ENCODE measurements around the gene TMEM74B.

Gene TMEM74B

DNA sequence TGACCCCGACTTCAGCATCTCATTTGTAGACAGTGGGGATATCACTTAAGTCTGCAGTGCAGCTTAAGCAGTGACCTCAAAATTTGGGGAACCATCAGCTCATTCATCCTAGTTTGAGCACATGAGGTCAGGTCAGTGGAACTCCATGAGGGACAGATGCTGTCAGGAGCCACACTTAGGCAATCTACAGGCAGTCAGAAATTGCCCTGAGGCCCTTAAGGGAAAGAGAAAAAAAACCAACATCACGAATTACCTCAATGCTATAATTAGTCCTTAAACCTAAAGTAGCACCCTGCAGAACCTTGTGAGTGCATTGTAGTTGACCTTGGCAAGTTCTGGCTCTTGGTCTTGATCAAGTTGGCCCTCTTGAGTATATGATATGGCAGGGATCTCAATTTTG lies 21.1 kb downstream of the TMEM74B start:
- H3K4me3 ChIP-seq (ENCODE audit: low read length, poor library complexity, severe bottlenecking), result no peak overlapping the region
- H3K4me2 ChIP-seq (ENCODE audit: low read depth, low read length, poor library complexity, severe bottlenecking), result no peak overlapping the region
- no peak overlapping the region for H3K9ac ChIP-seq (ENCODE audit: low read depth, low read length, poor library complexity, severe bottlenecking)
- H3K27me3 ChIP-seq (ENCODE audit: insufficient read depth, low read length, poor library complexity, severe bottlenecking), result no peaks in the 10 kb centered on the region
- H2AFZ ChIP-seq (ENCODE audit: low read length), result no peak overlapping the region
- H3F3A ChIP-seq (ENCODE audit: low read depth), result no peaks in the 10 kb centered on the region
- no peaks in the 10 kb centered on the region for H4K20me1 ChIP-seq (ENCODE audit: insufficient read depth, low read length, poor library complexity, severe bottlenecking)
- H3K79me2 ChIP-seq (ENCODE audit: insufficient read depth, low read length), result no peaks in the 10 kb centered on the region
- no peaks in the 10 kb centered on the region for H3K9me3 ChIP-seq (ENCODE audit: insufficient read depth, low read depth, low read length)
- H3K4me1 ChIP-seq (ENCODE audit: insufficient read depth, low read length, poor library complexity, severe bottlenecking), result peaks cover 4% of the 10 kb centered on the region
- H3K9me2 ChIP-seq (replicated peaks; ENCODE audit: low read depth, low read length), result no peaks in the 10 kb centered on the region
- no peak for TF ChIP-seq EZH2phosphoT487 (IDR thresholded peaks at IDR 0.05; ENCODE audit: borderline replicate concordance)
- H3K36me3 ChIP-seq (ENCODE audit: insufficient read depth, low read length), result peaks cover 79% of the 10 kb centered on the region; the same call in 1 of the 2 replicates

DNA sequence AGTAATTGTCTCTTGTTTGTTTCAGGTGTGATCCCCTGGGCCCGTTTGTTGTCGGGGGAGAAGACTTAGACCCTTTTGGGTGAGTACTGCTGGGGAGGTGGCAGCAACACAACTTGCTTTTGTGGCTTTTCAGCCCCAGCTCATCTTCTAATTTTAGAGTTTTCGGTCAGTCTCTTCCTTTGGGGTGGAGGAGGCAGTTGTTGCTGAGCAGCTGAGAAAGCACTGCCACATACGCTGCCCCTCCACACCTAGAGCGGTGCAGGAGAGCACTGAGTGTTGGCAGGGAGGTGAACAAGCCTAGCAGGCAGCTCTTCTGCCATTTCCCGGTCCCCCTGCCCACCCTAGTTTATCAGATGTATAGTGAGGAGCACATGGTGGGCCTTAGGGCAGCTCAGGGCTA lies 21.7 kb downstream of the TMEM74B start:
- no peaks in the 10 kb centered on the region for H4K20me1 ChIP-seq (ENCODE audit: insufficient read depth, low read length, poor library complexity, severe bottlenecking)
- no peaks in the 10 kb centered on the region for H3F3A ChIP-seq (ENCODE audit: low read depth)
- no peaks in the 10 kb centered on the region for H3K79me2 ChIP-seq (ENCODE audit: insufficient read depth, low read length)
- no peak overlapping the region for H3K9ac ChIP-seq (ENCODE audit: low read depth, low read length, poor library complexity, severe bottlenecking)
- peaks cover 74% of the 10 kb centered on the region; the same call in 1 of the 2 replicates for H3K36me3 ChIP-seq (ENCODE audit: insufficient read depth, low read length)
- peaks cover 4% of the 10 kb centered on the region for H3K4me1 ChIP-seq (ENCODE audit: insufficient read depth, low read length, poor library complexity, severe bottlenecking)
- no peaks in the 10 kb centered on the region for H3K9me3 ChIP-seq (ENCODE audit: insufficient read depth, low read depth, low read length)
- H2AFZ ChIP-seq (ENCODE audit: low read length), result no peak overlapping the region
- TF ChIP-seq, protein P1, sequence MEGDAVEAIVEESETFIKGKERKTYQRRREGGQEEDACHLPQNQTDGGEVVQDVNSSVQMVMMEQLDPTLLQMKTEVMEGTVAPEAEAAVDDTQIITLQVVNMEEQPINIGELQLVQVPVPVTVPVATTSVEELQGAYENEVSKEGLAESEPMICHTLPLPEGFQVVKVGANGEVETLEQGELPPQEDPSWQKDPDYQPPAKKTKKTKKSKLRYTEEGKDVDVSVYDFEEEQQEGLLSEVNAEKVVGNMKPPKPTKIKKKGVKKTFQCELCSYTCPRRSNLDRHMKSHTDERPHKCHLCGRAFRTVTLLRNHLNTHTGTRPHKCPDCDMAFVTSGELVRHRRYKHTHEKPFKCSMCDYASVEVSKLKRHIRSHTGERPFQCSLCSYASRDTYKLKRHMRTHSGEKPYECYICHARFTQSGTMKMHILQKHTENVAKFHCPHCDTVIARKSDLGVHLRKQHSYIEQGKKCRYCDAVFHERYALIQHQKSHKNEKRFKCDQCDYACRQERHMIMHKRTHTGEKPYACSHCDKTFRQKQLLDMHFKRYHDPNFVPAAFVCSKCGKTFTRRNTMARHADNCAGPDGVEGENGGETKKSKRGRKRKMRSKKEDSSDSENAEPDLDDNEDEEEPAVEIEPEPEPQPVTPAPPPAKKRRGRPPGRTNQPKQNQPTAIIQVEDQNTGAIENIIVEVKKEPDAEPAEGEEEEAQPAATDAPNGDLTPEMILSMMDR (conservative IDR thresholded peaks at IDR 0.05; ENCODE audit: low read length), result no peak
- no peak for TF ChIP-seq EZH2phosphoT487 (IDR thresholded peaks at IDR 0.05; ENCODE audit: borderline replicate concordance)
- no peaks in the 10 kb centered on the region for H3K9me2 ChIP-seq (replicated peaks; ENCODE audit: low read depth, low read length)
- no peak overlapping the region for H3K4me2 ChIP-seq (ENCODE audit: low read depth, low read length, poor library complexity, severe bottlenecking)
- H3K27me3 ChIP-seq (ENCODE audit: insufficient read depth, low read length, poor library complexity, severe bottlenecking), result no peaks in the 10 kb centered on the region
- H3K4me3 ChIP-seq (ENCODE audit: low read length, poor library complexity, severe bottlenecking), result no peak overlapping the region

DNA sequence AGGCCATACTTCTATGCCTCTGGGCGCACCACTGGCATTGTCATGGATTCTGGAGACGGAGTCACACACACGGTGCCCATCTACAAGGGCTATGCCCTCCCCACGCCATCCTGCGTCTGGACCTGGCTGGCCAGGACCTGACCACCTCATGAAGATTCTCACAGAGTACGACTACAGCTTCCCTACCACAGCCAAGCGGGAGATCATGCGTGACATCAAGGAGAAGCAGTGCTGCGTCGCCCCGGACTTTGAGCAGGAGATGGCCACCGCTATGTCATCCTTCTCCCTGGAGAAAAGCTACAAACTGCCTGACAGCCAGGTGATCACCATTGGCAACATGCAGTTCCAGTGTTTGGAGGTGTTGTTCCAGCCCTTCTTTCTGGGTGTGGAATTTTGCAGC lies 23.8 kb downstream of the TMEM74B start:
- no peak overlapping the region for H3K4me2 ChIP-seq (ENCODE audit: low read depth, low read length, poor library complexity, severe bottlenecking)
- H3K36me3 ChIP-seq (ENCODE audit: insufficient read depth, low read length), result peaks cover 60% of the 10 kb centered on the region; the same call in 1 of the 2 replicates
- TF ChIP-seq, protein P1 (conservative IDR thresholded peaks at IDR 0.05; ENCODE audit: low read length), result no peak
- TF ChIP-seq EZH2phosphoT487 (IDR thresholded peaks at IDR 0.05; ENCODE audit: borderline replicate concordance), result no peak
- no peak overlapping the region for H2AFZ ChIP-seq (ENCODE audit: low read length)
- H3K9me3 ChIP-seq (ENCODE audit: insufficient read depth, low read depth, low read length), result no peaks in the 10 kb centered on the region
- peaks cover 4% of the 10 kb centered on the region for H3K4me1 ChIP-seq (ENCODE audit: insufficient read depth, low read length, poor library complexity, severe bottlenecking)
- H3K9me2 ChIP-seq (replicated peaks; ENCODE audit: low read depth, low read length), result no peaks in the 10 kb centered on the region
- no peaks in the 10 kb centered on the region for H3K79me2 ChIP-seq (ENCODE audit: insufficient read depth, low read length)
- no peak overlapping the region for H3K9ac ChIP-seq (ENCODE audit: low read depth, low read length, poor library complexity, severe bottlenecking)
- H3K4me3 ChIP-seq (ENCODE audit: low read length, poor library complexity, severe bottlenecking), result no peak overlapping the region
- no peaks in the 10 kb centered on the region for H3K27me3 ChIP-seq (ENCODE audit: insufficient read depth, low read length, poor library complexity, severe bottlenecking)
- H4K20me1 ChIP-seq (ENCODE audit: insufficient read depth, low read length, poor library complexity, severe bottlenecking), result no peaks in the 10 kb centered on the region
- no peaks in the 10 kb centered on the region for H3F3A ChIP-seq (ENCODE audit: low read depth)

DNA sequence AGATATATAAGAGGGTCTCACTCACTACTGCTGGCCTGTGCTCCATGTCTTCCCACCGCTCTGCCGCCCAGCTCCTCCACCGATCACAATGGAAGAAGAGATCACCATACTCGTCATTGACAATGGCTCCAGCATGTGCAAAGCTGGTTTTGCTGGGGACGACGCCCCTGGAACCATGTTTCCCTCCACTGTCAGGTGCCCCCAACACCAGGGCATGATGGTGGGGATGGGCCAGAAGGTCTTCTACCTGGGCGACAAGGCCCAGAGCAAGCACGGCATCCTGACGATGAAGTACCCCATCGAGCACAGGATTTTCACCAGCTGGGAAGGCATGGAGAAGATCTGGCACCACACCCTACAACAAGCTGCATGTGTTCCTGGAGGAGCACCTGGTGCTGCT lies 24.3 kb downstream of the TMEM74B start:
- no peaks in the 10 kb centered on the region for H3F3A ChIP-seq (ENCODE audit: low read depth)
- peaks cover 2% of the 10 kb centered on the region for H3K4me1 ChIP-seq (ENCODE audit: insufficient read depth, low read length, poor library complexity, severe bottlenecking)
- H3K9ac ChIP-seq (ENCODE audit: low read depth, low read length, poor library complexity, severe bottlenecking), result no peak overlapping the region
- no peaks in the 10 kb centered on the region for H3K79me2 ChIP-seq (ENCODE audit: insufficient read depth, low read length)
- no peaks in the 10 kb centered on the region for H4K20me1 ChIP-seq (ENCODE audit: insufficient read depth, low read length, poor library complexity, severe bottlenecking)
- H3K9me3 ChIP-seq (ENCODE audit: insufficient read depth, low read depth, low read length), result no peaks in the 10 kb centered on the region
- H2AFZ ChIP-seq (ENCODE audit: low read length), result no peak overlapping the region
- H3K36me3 ChIP-seq (ENCODE audit: insufficient read depth, low read length), result peaks cover 59% of the 10 kb centered on the region; the same call in 1 of the 2 replicates
- no peaks in the 10 kb centered on the region for H3K9me2 ChIP-seq (replicated peaks; ENCODE audit: low read depth, low read length)
- H3K4me3 ChIP-seq (ENCODE audit: low read length, poor library complexity, severe bottlenecking), result no peak overlapping the region
- no peak overlapping the region for H3K4me2 ChIP-seq (ENCODE audit: low read depth, low read length, poor library complexity, severe bottlenecking)
- H3K27me3 ChIP-seq (ENCODE audit: insufficient read depth, low read length, poor library complexity, severe bottlenecking), result no peaks in the 10 kb centered on the region
- no peak for TF ChIP-seq EZH2phosphoT487 (IDR thresholded peaks at IDR 0.05; ENCODE audit: borderline replicate concordance)
- TF ChIP-seq, protein P1 (conservative IDR thresholded peaks at IDR 0.05; ENCODE audit: low read length), result no peak

Data from Loucy (cell line).